Mucosa of rectum (tissue), 2 donors: ENCODE data around the gene HP1BP3.

Experiments used
- H3K27ac ChIP-seq, 2 donors: one replicate each; pipeline ENCODE4 v1.7.0; 2013; ENCODE audit warnings: inconsistent platforms in 2 of 2, low read depth in 2 of 2, low read length in 2 of 2
- H3K27me3 ChIP-seq, 2 donors: one replicate each; pipeline ENCODE4 v1.7.0; 2013; ENCODE audit warnings: low read length in 2 of 2; ENCODE audit not compliant: control insufficient read depth in 2 of 2, insufficient read depth in 2 of 2
- H3K36me3 ChIP-seq, 2 donors: one replicate each; pipeline ENCODE4 v1.7.0; 2013; ENCODE audit warnings: low read length in 2 of 2; ENCODE audit not compliant: control insufficient read depth in 2 of 2, insufficient read depth in 2 of 2
- H3K4me1 ChIP-seq, 2 donors: one replicate each; pipeline ENCODE4 v1.7.0; 2013; ENCODE audit warnings: low read length in 2 of 2, mild to moderate bottlenecking in 1 of 2; ENCODE audit not compliant: control insufficient read depth in 2 of 2, insufficient read depth in 2 of 2
- H3K4me3 ChIP-seq, 2 donors: one replicate each; pipeline ENCODE4 v1.7.0; 2013; ENCODE audit warnings: low read length in 2 of 2
- H3K9ac ChIP-seq, 2 donors: one replicate each; pipeline ENCODE4 v1.7.0; 2013; ENCODE audit warnings: low read length in 2 of 2, low read depth in 1 of 2, mild to moderate bottlenecking in 1 of 2
- H3K9me3 ChIP-seq, 2 donors: one replicate each; pipeline ENCODE4 v1.7.0; 2013; ENCODE audit warnings: low read length in 2 of 2; ENCODE audit not compliant: control insufficient read depth in 2 of 2
- donor health status: healthy.
- donor health status: Normal muscosa, but diverticular disease.

HP1BP3 gene, protein sequence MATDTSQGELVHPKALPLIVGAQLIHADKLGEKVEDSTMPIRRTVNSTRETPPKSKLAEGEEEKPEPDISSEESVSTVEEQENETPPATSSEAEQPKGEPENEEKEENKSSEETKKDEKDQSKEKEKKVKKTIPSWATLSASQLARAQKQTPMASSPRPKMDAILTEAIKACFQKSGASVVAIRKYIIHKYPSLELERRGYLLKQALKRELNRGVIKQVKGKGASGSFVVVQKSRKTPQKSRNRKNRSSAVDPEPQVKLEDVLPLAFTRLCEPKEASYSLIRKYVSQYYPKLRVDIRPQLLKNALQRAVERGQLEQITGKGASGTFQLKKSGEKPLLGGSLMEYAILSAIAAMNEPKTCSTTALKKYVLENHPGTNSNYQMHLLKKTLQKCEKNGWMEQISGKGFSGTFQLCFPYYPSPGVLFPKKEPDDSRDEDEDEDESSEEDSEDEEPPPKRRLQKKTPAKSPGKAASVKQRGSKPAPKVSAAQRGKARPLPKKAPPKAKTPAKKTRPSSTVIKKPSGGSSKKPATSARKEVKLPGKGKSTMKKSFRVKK

DNA sequence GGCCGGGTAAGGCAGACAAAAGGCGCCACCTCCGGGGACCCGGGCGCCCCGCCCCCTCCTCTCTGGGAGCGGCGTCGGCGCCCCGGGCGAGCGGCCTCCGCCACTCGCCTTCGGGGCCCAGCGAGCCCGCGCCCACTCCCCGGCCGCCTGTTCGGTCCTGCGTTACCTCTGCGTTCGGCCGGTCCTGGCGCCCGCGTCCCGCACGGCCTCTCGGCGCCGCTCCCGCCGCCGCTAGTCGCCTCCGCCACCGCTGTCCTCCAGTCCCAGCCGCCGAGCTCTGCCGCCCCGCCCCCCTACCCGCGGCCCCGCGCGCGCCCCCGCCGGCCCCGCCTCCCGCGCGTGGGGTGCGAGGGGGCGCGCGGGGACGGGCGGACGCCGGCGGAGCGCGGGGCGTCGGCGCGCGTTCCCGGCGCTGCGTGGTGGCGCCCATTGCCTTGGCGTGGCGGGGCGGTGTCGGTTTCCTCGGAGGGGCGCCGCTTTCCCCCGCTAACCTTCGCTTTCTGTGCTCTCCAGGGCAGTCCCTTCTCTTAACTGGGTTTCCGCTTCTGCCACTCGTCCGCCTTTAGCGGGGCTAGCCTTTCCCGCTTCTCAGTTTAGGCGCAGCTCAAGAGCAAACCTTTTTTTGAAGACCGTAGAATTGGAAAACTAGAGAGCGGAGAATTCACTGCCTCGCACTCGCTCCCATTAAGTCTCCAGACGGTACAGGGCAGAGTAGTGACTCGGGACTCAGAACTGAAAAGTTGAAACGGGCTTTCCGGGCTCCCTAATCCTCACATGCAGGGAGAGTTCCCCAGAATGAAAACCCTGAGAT lies at the start of gene HP1BP3:
TSS of gene HP1BP3 (minus strand) at position 279 of the 811 bp plus-strand sequence. CDS start 6,867 bp downstream, outside the sequence.
- Histone ChIP-seq H3K4me1 (peaks cover 0 to 20% of the 10 kb centered on the region in 2 donors), H3K4me3 (peak within 1 kb of the TSS; percentile 87 to 90), H3K9ac (peak within 1 kb of the TSS; percentile 88 to 95)

DNA sequence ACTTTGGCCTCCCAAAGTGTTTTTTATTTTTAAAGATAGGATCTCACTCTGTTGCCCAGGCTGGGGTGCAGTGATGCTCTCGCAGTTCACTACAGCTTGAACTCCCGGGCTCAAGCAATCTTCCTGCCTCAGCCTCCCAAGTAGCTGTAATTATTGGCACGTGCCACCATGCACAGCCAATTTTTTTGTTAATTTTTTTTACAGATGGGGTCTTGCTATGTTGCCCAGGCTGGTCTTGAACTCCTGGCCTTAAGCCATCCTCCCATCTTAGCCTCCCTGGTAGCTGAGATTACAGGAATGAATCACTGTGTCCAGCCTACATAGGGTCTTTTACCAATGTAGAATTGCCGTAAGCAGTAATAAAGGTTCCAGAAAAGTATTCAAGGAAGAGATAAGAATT lies 49.1 kb upstream of the HP1BP3 start:
- no peak overlapping the region for H3K9ac ChIP-seq
- no peaks in the 10 kb centered on the region for H3K9me3 ChIP-seq
- H3K4me1 ChIP-seq, result no peaks in the 10 kb centered on the region
- H3K4me3 ChIP-seq, result no peak overlapping the region
- H3K27ac ChIP-seq, result no peak overlapping the region
- peaks cover 11 to 24% of the 10 kb centered on the region in 2 donors for H3K36me3 ChIP-seq
- no peaks in the 10 kb centered on the region for H3K27me3 ChIP-seq

More for the DNA sequence above, at the start of gene HP1BP3:
- Histone ChIP-seq H3K27me3 (no peaks in the 10 kb centered on the region), H3K9me3 (no peaks in the 10 kb centered on the region), H3K36me3 (no peaks in the 10 kb centered on the region), H3K27ac (peak within 1 kb of the TSS; percentile 95 to 96)

DNA sequence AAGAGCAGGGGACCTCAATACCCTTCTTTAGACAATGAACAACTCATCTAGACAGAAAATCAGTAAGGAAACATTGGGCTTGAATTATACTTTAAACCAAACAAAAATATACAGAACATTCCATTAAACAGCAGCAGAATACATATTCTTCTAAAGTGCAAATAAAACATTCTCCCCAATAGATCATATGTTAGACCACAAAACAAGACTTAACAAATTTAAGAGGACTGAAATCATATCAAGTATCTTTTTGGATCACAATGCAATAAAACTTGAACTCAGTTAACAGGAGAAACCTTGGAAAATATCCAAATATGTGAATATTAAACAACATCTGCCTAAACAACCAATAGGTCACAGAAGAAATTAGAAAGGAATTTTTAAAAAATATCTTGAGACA lies 47.7 kb upstream of the HP1BP3 start:
- H3K27me3 ChIP-seq, result no peaks in the 10 kb centered on the region
- H3K9me3 ChIP-seq, result no peaks in the 10 kb centered on the region
- peaks cover 2 to 17% of the 10 kb centered on the region in 2 donors for H3K36me3 ChIP-seq
- H3K4me1 ChIP-seq, result peaks cover 0 to 3% of the 10 kb centered on the region in 2 donors
- no peak overlapping the region for H3K9ac ChIP-seq
- no peak overlapping the region for H3K27ac ChIP-seq
- no peak overlapping the region for H3K4me3 ChIP-seq

DNA sequence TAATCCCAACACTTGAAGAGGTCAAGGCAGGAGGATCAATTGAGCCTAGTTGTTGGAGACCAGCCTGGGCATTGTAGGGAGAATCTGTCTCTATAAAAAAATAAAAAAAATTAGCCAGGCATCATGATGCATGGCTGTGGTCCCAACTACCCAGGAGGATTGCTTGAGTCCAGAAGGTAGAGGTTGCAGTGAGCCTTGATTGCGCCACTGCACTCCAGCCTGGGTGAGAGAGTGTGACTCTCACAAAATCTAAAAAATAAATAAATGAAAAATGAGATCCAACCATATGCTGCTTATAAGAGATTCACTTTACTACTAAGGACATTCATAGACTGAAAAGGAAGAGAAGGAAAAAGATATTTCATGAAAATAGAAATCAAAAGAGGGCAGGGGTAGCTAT lies 47.1 kb upstream of the HP1BP3 start:
- H3K9ac ChIP-seq, result no peak overlapping the region
- no peaks in the 10 kb centered on the region for H3K27me3 ChIP-seq
- H3K4me1 ChIP-seq, result peaks cover 0 to 3% of the 10 kb centered on the region in 2 donors
- H3K36me3 ChIP-seq, result peaks cover 0 to 13% of the 10 kb centered on the region in 2 donors
- H3K9me3 ChIP-seq, result no peaks in the 10 kb centered on the region
- no peak overlapping the region for H3K27ac ChIP-seq
- no peak overlapping the region for H3K4me3 ChIP-seq

DNA sequence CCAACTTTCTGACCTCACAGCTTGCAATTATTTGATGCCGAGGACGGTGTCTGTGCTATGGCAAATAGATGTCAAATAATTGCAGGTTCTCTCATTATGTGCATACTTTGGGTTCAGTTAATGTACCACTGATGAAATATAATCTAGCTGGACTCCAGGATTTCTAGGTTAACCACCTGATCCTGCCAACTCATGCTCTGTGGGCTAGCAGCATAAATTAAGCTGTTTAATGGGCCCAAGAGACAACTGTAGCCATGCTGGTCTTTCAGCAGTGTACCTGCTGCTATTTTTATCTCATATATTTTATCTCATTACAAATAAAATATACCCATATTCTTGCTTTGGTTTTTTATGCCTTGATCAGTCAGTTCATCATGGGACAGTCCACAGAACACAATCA lies 43.3 kb upstream of the HP1BP3 start:
- H3K4me3 ChIP-seq, result no peak overlapping the region
- H3K4me1 ChIP-seq, result peaks cover 0 to 3% of the 10 kb centered on the region in 2 donors
- H3K9me3 ChIP-seq, result no peaks in the 10 kb centered on the region
- H3K9ac ChIP-seq, result no peak overlapping the region
- H3K27ac ChIP-seq, result no peak overlapping the region
- H3K27me3 ChIP-seq, result no peaks in the 10 kb centered on the region
- peaks cover 11 to 13% of the 10 kb centered on the region in 2 donors for H3K36me3 ChIP-seq

DNA sequence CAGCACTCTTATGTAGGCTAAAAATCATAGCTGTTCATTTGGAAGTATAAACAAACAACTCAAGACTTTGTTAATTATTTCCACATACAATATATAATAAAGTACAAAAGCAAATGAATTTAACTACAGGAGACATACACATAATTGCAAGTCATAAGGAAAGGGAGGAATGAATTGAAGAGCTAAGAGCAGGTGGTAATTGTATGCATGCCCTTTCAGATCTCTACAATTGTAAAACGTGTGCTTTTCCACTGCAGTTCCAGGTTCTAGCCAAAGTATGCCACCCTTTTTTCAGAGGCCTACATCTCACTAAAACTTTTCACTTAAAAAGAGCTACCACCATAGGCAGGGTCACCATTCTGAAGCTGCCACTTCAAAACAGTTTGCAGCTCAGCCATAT lies 42.8 kb upstream of the HP1BP3 start:
- Histone ChIP-seq H3K4me1 (peaks cover 0 to 3% of the 10 kb centered on the region in 2 donors), H3K9me3 (no peaks in the 10 kb centered on the region), H3K27ac (no peak overlapping the region), H3K4me3 (no peak overlapping the region), H3K27me3 (no peaks in the 10 kb centered on the region), H3K9ac (no peak overlapping the region), H3K36me3 (peaks cover 11 to 13% of the 10 kb centered on the region in 2 donors)

DNA sequence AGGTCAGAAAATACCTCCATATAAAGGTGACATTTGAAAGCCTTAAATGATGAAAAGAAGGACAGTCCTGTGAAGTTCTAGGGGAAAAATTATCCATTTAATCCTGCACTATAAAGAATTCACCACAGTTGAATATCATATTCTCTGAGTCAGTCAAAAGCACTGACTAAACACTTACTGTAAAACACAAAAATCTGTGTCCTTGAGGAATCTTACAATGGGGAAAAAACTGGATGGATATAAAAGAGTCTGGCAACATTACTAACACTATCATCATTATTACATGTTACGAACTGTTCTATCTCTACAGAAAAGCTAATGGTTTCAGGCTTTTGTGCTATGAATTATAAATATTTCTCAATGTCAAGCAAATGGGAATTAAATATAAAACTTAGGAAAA lies 42.4 kb upstream of the HP1BP3 start:
- Histone ChIP-seq H3K9ac (no peak overlapping the region), H3K4me1 (peaks cover 0 to 3% of the 10 kb centered on the region in 2 donors), H3K9me3 (no peaks in the 10 kb centered on the region), H3K36me3 (peaks cover 13 to 17% of the 10 kb centered on the region in 2 donors), H3K27ac (no peak overlapping the region), H3K4me3 (no peak overlapping the region), H3K27me3 (no peaks in the 10 kb centered on the region)

DNA sequence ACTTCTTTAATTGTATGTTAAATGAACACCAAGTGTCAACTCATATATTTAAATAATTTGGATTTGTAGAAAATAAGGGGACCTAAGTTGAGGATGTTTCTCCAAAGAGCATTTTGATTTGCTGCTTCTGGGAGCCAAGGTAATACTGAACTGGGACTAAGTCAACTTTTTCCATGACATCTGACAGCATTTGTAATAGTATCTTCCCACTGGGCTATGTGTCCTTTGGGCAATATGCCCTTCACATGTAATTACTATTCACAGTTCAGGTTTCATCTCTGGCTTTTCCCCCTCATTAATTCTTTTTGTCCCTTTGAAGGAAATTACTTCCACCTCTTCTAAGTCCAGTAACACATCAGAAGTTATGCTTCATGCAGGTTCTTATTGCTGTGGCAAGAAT lies 36.7 kb upstream of the HP1BP3 start:
- H3K4me1 ChIP-seq, result no peaks in the 10 kb centered on the region
- no peaks in the 10 kb centered on the region for H3K9me3 ChIP-seq
- H3K27me3 ChIP-seq, result no peaks in the 10 kb centered on the region
- H3K4me3 ChIP-seq, result no peak overlapping the region
- no peak overlapping the region for H3K9ac ChIP-seq
- peaks cover 25 to 31% of the 10 kb centered on the region in 2 donors for H3K36me3 ChIP-seq
- no peak overlapping the region for H3K27ac ChIP-seq

DNA sequence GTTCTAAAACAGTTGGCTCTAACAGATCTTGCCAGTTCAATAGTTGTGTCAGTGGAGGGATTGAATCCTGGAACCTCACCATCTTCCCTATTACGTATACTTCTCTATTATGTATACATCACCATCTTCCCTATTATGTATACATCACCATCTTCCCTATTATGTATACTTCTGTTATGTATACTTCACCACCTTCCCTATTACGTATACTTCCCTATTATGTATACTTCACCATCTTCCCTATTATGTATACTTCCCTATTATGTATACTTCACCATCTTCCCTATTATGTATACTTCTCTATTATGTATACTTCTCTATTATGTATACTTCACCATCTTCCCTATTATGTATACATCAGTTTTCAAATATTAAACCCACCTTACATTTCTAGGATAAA lies 34.4 kb upstream of the HP1BP3 start:
- no peaks in the 10 kb centered on the region for H3K27me3 ChIP-seq
- H3K4me3 ChIP-seq, result no peak overlapping the region
- H3K4me1 ChIP-seq, result no peaks in the 10 kb centered on the region
- H3K9me3 ChIP-seq, result no peaks in the 10 kb centered on the region
- no peak overlapping the region for H3K9ac ChIP-seq
- H3K27ac ChIP-seq, result no peak overlapping the region
- H3K36me3 ChIP-seq, result peaks cover 28 to 31% of the 10 kb centered on the region in 2 donors

DNA sequence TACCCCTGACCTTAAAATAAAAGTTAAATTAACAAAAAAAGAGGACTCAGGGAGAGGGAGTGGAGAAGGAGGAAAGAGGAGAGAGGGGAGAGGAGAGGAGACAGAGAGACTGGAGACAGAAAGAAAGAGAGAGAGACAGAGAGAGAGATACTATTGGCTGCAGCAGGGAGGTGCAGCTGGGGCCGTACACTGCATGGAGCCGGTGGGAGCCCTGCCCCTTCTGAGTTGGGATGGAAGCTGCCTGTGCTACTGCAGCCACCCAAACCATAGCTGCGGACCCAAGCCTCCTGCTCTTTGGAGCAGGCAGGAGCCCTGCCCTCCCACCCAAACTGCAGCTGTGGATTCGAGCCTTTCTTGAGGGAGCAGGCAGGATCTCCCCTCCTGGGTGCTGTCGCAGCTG lies 32.7 kb upstream of the HP1BP3 start:
- no peaks in the 10 kb centered on the region for H3K4me1 ChIP-seq
- no peaks in the 10 kb centered on the region for H3K9me3 ChIP-seq
- peaks cover 26 to 28% of the 10 kb centered on the region in 2 donors for H3K36me3 ChIP-seq
- H3K4me3 ChIP-seq, result no peak overlapping the region
- H3K9ac ChIP-seq, result no peak overlapping the region
- H3K27me3 ChIP-seq, result no peaks in the 10 kb centered on the region
- H3K27ac ChIP-seq, result no peak overlapping the region
